ENCODE data around the gene CORO7.
A peak's percentile ranks its signal among the peaks of the same experiment; 100 is the strongest.

The CORO7 gene

GRCh38 chr16:4351880-4352279 lies 64.5 kb downstream of the CORO7 start:
- TF ChIP-seq CTCF (IDR thresholded peaks at IDR 0.05; ENCODE audit: extremely low read depth, missing control alignments): no peak
- DNase-seq (ENCODE audit: low spot score): no peak

GRCh38 chr16:4350787-4351659 lies 65.4 kb downstream of the CORO7 start, which contains the start of gene PAM16:
Gene PAM16 (minus strand): TSS chr16:4351321. CDS start chr16:4351234, 87 bp downstream.
- DNase-seq (ENCODE audit: low spot score): peak; percentile 99
- TF ChIP-seq CTCF (IDR thresholded peaks at IDR 0.05; ENCODE audit: extremely low read depth, missing control alignments): no peak

DNA sequence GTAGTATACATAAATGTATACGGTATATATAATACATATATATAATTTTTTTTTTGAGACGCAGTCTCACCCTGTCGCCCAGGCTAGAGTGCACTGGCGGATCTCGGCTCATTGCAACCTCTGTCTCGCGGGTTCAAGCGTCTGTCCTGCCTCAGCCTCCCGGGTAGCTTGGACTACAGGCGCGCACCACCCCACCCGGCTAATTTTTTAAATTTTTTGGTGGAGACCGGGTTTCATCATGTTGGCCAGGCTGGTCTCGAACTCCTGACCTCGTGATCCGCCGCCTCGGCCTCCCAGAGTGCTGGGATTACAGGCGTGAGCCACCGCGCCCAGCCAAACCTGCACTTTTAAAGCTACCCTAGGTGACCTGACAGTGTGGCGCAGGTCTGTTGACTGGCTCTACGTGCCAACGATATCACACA lies 66.0 kb downstream of the CORO7 start:
- DNase-seq (ENCODE audit: low spot score): no peak
- TF ChIP-seq CTCF (IDR thresholded peaks at IDR 0.05; ENCODE audit: extremely low read depth, missing control alignments): no peak

DNA sequence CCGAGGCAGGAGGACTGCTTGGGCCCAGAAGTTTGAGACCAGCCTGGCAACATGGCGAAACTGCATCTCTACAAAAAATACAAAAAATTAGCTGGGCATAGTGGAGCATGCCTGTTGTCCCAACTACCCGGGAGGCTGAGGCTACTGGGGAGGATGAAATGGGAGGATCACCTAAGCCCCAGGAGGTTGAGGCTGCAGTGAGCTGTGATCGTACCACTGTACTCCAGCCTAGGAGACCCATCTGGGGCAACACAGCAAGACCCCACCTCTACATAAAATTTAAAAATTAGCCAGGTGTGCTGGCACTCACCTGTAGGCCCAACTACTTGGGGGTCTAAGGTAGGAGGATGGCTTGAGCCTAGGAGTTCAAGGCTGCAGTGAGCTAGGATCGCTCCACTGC lies 67.1 kb downstream of the CORO7 start:
- no peak for DNase-seq (ENCODE audit: low spot score)
- TF ChIP-seq CTCF (IDR thresholded peaks at IDR 0.05; ENCODE audit: extremely low read depth, missing control alignments): no peak

DNA sequence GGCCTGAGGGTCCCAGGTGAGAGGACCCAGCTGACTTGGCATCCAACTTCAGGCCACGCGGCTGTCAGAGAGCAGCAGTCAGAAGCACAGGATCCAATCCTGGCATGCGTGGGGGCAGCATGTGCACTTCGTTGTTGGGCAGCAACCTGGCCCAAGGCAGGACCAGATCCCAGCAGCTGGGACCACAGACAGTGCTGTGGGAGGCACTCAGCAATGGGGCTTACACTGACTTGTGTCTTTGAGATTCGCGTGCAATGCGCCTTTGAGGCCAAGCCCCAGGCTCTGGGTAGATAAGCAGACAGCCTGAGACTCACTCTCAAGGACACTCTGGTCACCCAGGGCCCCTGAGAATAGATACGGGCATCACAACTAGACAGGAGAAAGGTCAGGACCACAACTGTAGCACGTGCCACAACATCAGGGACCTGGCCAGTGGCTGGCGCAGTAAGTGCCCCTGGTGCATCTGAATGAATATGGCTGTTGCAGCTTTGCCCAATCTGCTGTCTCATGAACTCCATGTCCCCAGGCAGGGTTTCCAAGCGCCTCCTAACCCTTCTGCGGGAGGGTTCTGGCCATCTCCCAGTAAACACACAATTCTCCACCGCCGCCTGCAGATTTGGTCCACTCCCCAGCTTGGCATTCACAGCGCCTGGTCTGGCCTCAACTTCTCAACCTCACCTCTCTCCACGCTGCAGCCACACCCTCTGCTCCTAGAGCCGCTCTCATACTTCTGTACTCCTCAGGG lies 68.5 kb downstream of the CORO7 start:
- DNase-seq (ENCODE audit: low spot score): no peak
- TF ChIP-seq CTCF (IDR thresholded peaks at IDR 0.05; ENCODE audit: extremely low read depth, missing control alignments): no peak

- no peak for TF ChIP-seq CTCF (IDR thresholded peaks at IDR 0.05; ENCODE audit: extremely low read depth, missing control alignments)
- DNase-seq (ENCODE audit: low spot score): no peak
Measured at GRCh38 chr16:4347010-4347409, 69.4 kb downstream of the CORO7 start.

Data from GM20000 (cell line).